ENCODE measurements around the gene MAP3K21. TPM values are rescaled to one million over a fixed set of nuclear protein-coding genes. Genes with fewer than 3 reads are reported as not detected.

The MAP3K21 gene
- total and polyA plus RNA-seq, 4 donors, result 0.33 to 1.8 (median 1.4) TPM

DNA sequence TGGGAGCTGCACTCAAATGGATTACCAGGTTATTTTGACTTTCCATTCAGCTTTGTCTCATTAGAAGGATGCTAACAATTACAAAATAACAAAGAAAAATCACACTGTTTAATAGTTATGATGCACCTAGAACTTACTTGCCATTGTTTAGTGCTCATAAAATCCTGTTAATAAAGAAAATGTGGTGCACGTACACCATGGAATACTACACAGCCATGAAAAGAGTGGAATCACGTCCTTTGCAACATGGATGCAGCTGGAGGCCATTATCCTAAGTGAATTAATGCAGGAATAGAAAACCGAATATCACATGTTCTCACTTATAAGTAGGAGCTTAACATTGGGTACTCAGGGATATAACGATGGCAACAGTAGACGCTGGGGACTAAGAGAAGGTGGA, 19.8 kb downstream of the MAP3K21 start:
- Histone ChIP-seq H3K27me3 (ENCODE audit: control insufficient read depth in 1 of 2, insufficient read depth in 2 of 2, low read length in 1 of 2) (no peaks in the 10 kb centered on the region), H3K27ac (ENCODE audit: low read depth in 1 of 2, low read length in 2 of 2) (no peak overlapping the region), H3K4me1 (ENCODE audit: control insufficient read depth in 1 of 2, insufficient read depth in 2 of 2, low read length in 2 of 2) (no peaks in the 10 kb centered on the region), H3K4me3 (ENCODE audit: low read length in 2 of 2) (no peak overlapping the region), H3K36me3 (ENCODE audit: control insufficient read depth in 1 of 2, insufficient read depth in 2 of 2, low read length in 1 of 2) (no peaks in the 10 kb centered on the region), H3K9me3 (ENCODE audit: control insufficient read depth, low read length) (no peaks in the 10 kb centered on the region)
- intact Hi-C loops (cut with DNase I), result no loop called here
- no peak for DNase-seq
- ATAC-seq (ENCODE audit: low FRiP score), result no peak
- WGBS, 2 donors, result 69 to 75% methylated on average over 5 of the region's 5 CpGs

GRCh38 chr1:233349137-233349536, 21.6 kb downstream of the MAP3K21 start:
- no peak overlapping the region for H3K27ac ChIP-seq (ENCODE audit: low read depth in 1 of 2, low read length in 2 of 2)
- ATAC-seq (ENCODE audit: low FRiP score), result no peak
- no peaks in the 10 kb centered on the region for H3K36me3 ChIP-seq (ENCODE audit: control insufficient read depth in 1 of 2, insufficient read depth in 2 of 2, low read length in 1 of 2)
- no peak for DNase-seq
- H3K4me1 ChIP-seq (ENCODE audit: control insufficient read depth in 1 of 2, insufficient read depth in 2 of 2, low read length in 2 of 2), result no peaks in the 10 kb centered on the region
- intact Hi-C loops (cut with DNase I), result no loop called here
- WGBS, 2 donors, result 76 to 93% methylated on average over 5 of the region's 5 CpGs
- H3K9me3 ChIP-seq (ENCODE audit: control insufficient read depth, low read length), result no peaks in the 10 kb centered on the region
- no peak overlapping the region for H3K4me3 ChIP-seq (ENCODE audit: low read length in 2 of 2)
- H3K27me3 ChIP-seq (ENCODE audit: control insufficient read depth in 1 of 2, insufficient read depth in 2 of 2, low read length in 1 of 2), result no peaks in the 10 kb centered on the region

- Histone ChIP-seq H3K27ac (ENCODE audit: low read depth in 1 of 2, low read length in 2 of 2) (no peak overlapping the region), H3K9me3 (ENCODE audit: control insufficient read depth, low read length) (no peaks in the 10 kb centered on the region), H3K4me1 (ENCODE audit: control insufficient read depth in 1 of 2, insufficient read depth in 2 of 2, low read length in 2 of 2) (no peaks in the 10 kb centered on the region), H3K27me3 (ENCODE audit: control insufficient read depth in 1 of 2, insufficient read depth in 2 of 2, low read length in 1 of 2) (no peaks in the 10 kb centered on the region), H3K4me3 (ENCODE audit: low read length in 2 of 2) (no peak overlapping the region), H3K36me3 (ENCODE audit: control insufficient read depth in 1 of 2, insufficient read depth in 2 of 2, low read length in 1 of 2) (peaks cover 0 to 2% of the 10 kb centered on the region in 2 donors)
- ATAC-seq (ENCODE audit: low FRiP score), result no peak
- intact Hi-C loops (cut with DNase I), result no loop called here
- no peak for DNase-seq
These were observed 27.5 kb downstream of the MAP3K21 start for GRCh38 chr1:233354983-233355382.

GRCh38 chr1:233355841-233356704, 28.5 kb downstream of the MAP3K21 start:
- 72 to 75% methylated on average over 8 of the region's 8 CpGs for WGBS, 2 donors
- Histone ChIP-seq H3K4me1 (ENCODE audit: control insufficient read depth in 1 of 2, insufficient read depth in 2 of 2, low read length in 2 of 2) (no peaks in the 10 kb centered on the region), H3K9me3 (ENCODE audit: control insufficient read depth, low read length) (no peaks in the 10 kb centered on the region), H3K36me3 (ENCODE audit: control insufficient read depth in 1 of 2, insufficient read depth in 2 of 2, low read length in 1 of 2) (peaks cover 0 to 2% of the 10 kb centered on the region in 2 donors), H3K27ac (ENCODE audit: low read depth in 1 of 2, low read length in 2 of 2) (no peak overlapping the region), H3K4me3 (ENCODE audit: low read length in 2 of 2) (no peak overlapping the region), H3K27me3 (ENCODE audit: control insufficient read depth in 1 of 2, insufficient read depth in 2 of 2, low read length in 1 of 2) (no peaks in the 10 kb centered on the region)
- intact Hi-C loops (cut with DNase I), result no loop called here
- no peak for ATAC-seq (ENCODE audit: low FRiP score)
- no peak for DNase-seq

- intact Hi-C loops (cut with DNase I), result no loop called here
- 95 to 97% methylated on average over 3 of the region's 3 CpGs for WGBS, 2 donors
- ATAC-seq (ENCODE audit: low FRiP score), result no peak
These were observed 29.1 kb downstream of the MAP3K21 start for GRCh38 chr1:233356705-233356987.

DNA sequence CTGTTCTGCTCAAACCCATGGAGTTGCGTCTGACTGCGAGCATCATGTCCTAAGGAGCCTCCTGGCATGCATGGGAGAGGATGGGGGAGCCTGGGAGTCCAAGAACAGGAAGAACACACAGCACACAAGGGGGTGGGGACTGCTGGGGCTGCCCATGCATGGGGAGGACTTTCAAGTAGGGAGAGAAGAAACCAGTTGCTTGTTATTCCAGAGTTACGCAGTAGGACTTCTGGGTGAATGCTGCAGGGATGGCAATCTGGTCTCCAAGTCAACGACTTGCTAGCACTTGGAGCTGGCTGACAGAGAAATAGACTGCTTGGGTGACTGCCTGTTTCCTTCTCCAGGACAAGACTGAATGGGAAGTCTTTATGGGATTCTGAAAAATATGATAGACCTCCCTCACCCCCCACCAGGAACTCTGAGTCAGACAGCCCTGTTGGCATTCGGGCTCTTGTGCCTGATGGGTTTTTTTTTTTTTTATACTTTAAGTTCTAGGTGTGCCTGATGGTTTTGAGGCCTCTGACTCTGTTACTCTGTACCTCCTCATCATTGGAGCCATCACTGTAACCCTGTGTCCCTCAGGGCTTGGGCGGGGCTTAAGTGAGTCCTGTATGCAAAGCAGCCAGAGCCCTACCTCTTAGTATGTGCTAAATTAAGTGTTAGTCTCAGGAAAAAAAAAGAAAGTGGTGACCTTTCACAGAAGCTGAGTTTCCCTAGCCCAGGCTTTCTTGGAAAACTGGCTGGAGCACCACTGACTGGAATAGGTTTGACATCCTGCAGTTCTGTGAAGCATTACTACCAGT, 30.3 kb downstream of the MAP3K21 start:
- Histone ChIP-seq H3K36me3 (ENCODE audit: control insufficient read depth in 1 of 2, insufficient read depth in 2 of 2, low read length in 1 of 2) (peaks cover 0 to 2% of the 10 kb centered on the region in 2 donors), H3K27me3 (ENCODE audit: control insufficient read depth in 1 of 2, insufficient read depth in 2 of 2, low read length in 1 of 2) (no peaks in the 10 kb centered on the region), H3K27ac (ENCODE audit: low read depth in 1 of 2, low read length in 2 of 2) (no peak overlapping the region), H3K9me3 (ENCODE audit: control insufficient read depth, low read length) (no peaks in the 10 kb centered on the region), H3K4me1 (ENCODE audit: control insufficient read depth in 1 of 2, insufficient read depth in 2 of 2, low read length in 2 of 2) (no peaks in the 10 kb centered on the region), H3K4me3 (ENCODE audit: low read length in 2 of 2) (no peak overlapping the region)
- intact Hi-C loops (cut with DNase I), result no loop called here
- no peak for DNase-seq
- WGBS, 2 donors, result 89 to 91% methylated on average over 6 of the region's 6 CpGs
- no peak for ATAC-seq (ENCODE audit: low FRiP score)

More at GRCh38 chr1:233356705-233356987, 29.1 kb downstream of the MAP3K21 start:
- Histone ChIP-seq H3K9me3 (ENCODE audit: control insufficient read depth, low read length) (no peaks in the 10 kb centered on the region), H3K36me3 (ENCODE audit: control insufficient read depth in 1 of 2, insufficient read depth in 2 of 2, low read length in 1 of 2) (peaks cover 0 to 2% of the 10 kb centered on the region in 2 donors), H3K4me3 (ENCODE audit: low read length in 2 of 2) (no peak overlapping the region), H3K27me3 (ENCODE audit: control insufficient read depth in 1 of 2, insufficient read depth in 2 of 2, low read length in 1 of 2) (no peaks in the 10 kb centered on the region), H3K27ac (ENCODE audit: low read depth in 1 of 2, low read length in 2 of 2) (no peak overlapping the region), H3K4me1 (ENCODE audit: control insufficient read depth in 1 of 2, insufficient read depth in 2 of 2, low read length in 2 of 2) (no peaks in the 10 kb centered on the region)
- no peak for DNase-seq

DNA sequence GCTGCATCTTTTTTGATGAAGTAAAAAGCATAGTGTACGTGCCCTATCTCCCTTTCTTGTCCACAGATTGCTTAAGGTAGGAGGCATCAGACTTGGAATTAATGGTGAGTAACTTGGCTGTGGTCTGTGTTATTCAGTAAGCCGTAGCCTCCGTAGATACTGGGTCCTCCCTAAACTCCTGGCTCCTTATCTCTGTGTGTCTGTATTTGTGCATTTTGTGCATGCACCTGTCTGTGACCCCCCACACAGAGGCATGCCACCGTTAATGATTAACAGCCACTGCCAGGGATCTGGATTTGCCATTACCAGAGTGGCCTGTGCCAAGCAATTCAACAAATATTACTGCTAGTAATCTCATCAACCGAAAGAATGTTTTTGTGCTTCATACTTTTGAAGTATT, 31.9 kb downstream of the MAP3K21 start:
- no peaks in the 10 kb centered on the region for H3K9me3 ChIP-seq (ENCODE audit: control insufficient read depth, low read length)
- ATAC-seq (ENCODE audit: low FRiP score), result no peak
- no peaks in the 10 kb centered on the region for H3K27me3 ChIP-seq (ENCODE audit: control insufficient read depth in 1 of 2, insufficient read depth in 2 of 2, low read length in 1 of 2)
- no peaks in the 10 kb centered on the region for H3K4me1 ChIP-seq (ENCODE audit: control insufficient read depth in 1 of 2, insufficient read depth in 2 of 2, low read length in 2 of 2)
- DNase-seq, result no peak
- H3K27ac ChIP-seq (ENCODE audit: low read depth in 1 of 2, low read length in 2 of 2), result no peak overlapping the region
- no peak overlapping the region for H3K4me3 ChIP-seq (ENCODE audit: low read length in 2 of 2)
- intact Hi-C loops (cut with DNase I), result no loop called here
- H3K36me3 ChIP-seq (ENCODE audit: control insufficient read depth in 1 of 2, insufficient read depth in 2 of 2, low read length in 1 of 2), result peaks cover 0 to 2% of the 10 kb centered on the region in 2 donors
- WGBS, 2 donors, result 80 to 85% methylated on average over 5 of the region's 5 CpGs

GRCh38 chr1:233359905-233360304, 32.4 kb downstream of the MAP3K21 start:
- no peaks in the 10 kb centered on the region for H3K9me3 ChIP-seq (ENCODE audit: control insufficient read depth, low read length)
- 89 to 94% methylated on average over 2 of the region's 2 CpGs for WGBS, 2 donors
- no peak overlapping the region for H3K4me3 ChIP-seq (ENCODE audit: low read length in 2 of 2)
- ATAC-seq (ENCODE audit: low FRiP score) (no peak), DNase-seq (no peak)
- no peaks in the 10 kb centered on the region for H3K4me1 ChIP-seq (ENCODE audit: control insufficient read depth in 1 of 2, insufficient read depth in 2 of 2, low read length in 2 of 2)
- H3K36me3 ChIP-seq (ENCODE audit: control insufficient read depth in 1 of 2, insufficient read depth in 2 of 2, low read length in 1 of 2), result peaks cover 0 to 2% of the 10 kb centered on the region in 2 donors
- intact Hi-C loops (cut with DNase I), result no loop called here
- no peaks in the 10 kb centered on the region for H3K27me3 ChIP-seq (ENCODE audit: control insufficient read depth in 1 of 2, insufficient read depth in 2 of 2, low read length in 1 of 2)
- no peak overlapping the region for H3K27ac ChIP-seq (ENCODE audit: low read depth in 1 of 2, low read length in 2 of 2)
